ENCODE results near the gene TTC29.
"Not testable (repeated sequence)": the region's sequence is repeated elsewhere in the genome, so short reads cannot be mapped to it uniquely, and the experiment has no call there.

TTC29 gene

DNA sequence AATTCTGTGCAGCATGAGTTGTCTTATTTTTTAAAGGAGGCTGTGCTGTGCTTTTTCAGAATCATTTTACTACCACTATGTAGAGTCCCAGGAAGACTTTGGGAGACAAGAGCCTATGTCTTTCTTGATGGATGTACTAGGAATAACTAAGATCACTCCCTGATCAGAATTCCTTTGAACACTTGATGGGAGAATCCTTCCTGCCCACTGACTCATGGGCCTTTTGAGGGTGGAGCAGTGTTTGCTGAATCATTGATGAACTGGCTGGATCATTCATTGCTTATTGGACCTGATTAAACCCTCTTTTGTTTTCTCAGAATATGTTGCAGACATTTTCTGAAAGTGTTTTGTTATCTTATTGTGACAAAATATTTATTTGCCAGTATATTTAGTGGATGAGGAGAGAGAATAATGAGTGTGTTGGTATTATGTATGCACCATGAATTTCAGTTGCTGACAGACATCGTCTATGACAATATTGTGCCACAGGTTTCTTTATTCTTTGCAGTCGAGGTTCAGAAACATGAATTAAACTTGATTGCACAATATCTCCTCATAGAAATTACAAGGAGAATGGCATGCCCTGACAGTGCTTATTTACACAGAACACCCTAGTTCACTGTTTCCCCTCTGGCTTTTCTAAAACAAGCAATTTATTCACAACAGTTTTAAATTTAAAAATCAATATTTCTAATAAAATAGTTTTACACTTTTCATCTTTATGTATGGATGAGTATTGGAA, 270.7 kb downstream of the TTC29 start:
- DNase-seq: no peak

- DNase-seq: not testable (repeated sequence)
Measured at GRCh38 chr4:146663968-146664311, 281.7 kb downstream of the TTC29 start.

DNA sequence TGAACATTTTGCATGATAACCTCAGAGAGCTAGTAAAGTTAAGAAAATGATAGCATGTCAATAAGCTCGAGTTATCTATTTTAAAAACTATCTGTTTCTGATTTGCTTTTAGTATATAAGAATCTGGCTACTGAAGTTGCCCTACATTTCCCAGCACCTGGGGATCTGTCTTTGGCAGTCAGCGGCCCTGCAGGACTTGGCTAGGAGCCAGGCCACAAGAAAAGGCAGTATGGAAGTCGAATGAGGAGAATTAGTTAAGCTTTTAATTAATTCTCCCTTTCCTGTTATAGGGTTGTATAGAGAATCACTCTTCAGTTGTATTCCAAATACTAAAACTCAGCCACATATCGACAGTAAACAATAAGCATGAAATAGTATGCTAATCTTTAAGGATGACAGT, 284.3 kb downstream of the TTC29 start:
- DNase-seq: no peak
